ENCODE data around the gene LSG1. TPM values are rescaled to one million over a fixed set of nuclear protein-coding genes. Genes with fewer than 3 reads are reported as not detected.

Gene LSG1
- total RNA-seq (2014; rRNA removed; shearing (Covaris generic)): 44.5 and 57.1 TPM in 2 replicates
- polyA plus RNA-seq (2016; fragmentation: Nextera tagmentation; extraction: Ambion mirVana): 43.0 and 49.2 TPM in 2 replicates
- long read RNA-seq, transcript LSG1-201 (14 exons, 3,572 nt): major isoform, 17 of 79 reads
- long read RNA-seq, partial matches to known transcripts: 57 of 79 reads
- long read RNA-seq, other reads (novel, unspliced or antisense): 4 of 79 reads

DNA sequence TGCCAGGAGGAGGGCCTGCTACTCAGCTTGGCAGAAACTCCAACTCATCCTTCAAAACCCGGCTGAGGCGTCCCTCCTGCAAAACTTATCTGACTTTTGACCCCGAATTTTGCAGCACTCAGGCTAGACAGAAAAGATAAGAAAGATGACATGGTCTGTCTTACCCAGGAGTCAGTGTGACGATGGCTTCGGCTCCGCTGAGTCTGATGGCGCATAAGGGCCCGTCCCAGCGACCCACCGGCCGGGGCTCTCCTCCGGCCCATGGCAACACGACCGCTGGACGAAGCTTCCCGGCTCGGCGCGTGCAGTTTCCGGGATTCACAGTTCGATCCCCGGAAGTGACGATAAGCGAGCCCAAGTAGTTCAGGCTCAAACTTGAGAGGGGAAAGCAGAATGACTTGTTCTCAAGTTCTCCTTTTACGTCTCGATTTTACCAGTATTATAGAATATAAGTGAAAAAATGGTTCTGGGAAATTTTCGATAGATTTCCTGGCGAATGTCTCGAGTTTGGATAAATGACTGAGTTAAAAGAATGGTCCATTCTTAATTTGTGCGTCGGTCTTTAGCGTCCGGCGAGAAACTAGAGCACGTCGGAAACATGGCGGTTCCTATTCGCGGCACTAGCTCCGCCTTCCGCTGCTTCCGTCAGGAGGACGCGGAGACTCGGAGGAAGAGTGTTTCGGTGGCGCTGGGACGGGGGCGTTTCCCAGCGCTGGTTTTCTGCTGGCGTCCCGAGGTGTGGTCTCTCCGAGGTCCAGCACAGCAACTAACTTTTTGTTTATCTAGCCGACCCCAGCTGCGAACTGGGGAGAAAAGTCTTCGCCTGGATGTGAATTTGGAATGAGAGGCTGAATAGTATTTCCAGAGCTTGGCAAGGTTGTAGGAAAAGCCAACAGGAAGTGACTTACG lies at the start of gene LSG1:
TSS of gene LSG1 (minus strand) at position 292 of the 909 bp plus-strand sequence. CDS start at position 263, 29 bp downstream.
- peaks cover 9% of the 10 kb centered on the region for H3K4me1 Mint-ChIP-seq
- Histone ChIP-seq H3K27ac (ENCODE audit: low read depth) (peak within 1 kb of the TSS; percentile 81; the same call in 1 of the 2 replicates), H3K79me2 (replicated peaks; ENCODE audit: insufficient read depth) (peaks cover 41% of the 10 kb centered on the region), H3K4me2 (peak within 1 kb of the TSS; percentile 80), H3F3A (replicated peaks; ENCODE audit: low read depth) (no peaks in the 10 kb centered on the region), H3K27me3 (ENCODE audit: insufficient read depth) (no peaks in the 10 kb centered on the region), H4K20me1 (replicated peaks; ENCODE audit: insufficient read depth) (peaks cover 13% of the 10 kb centered on the region), H3K36me3 (ENCODE audit: insufficient read depth) (peaks cover 4% of the 10 kb centered on the region; the same call in 1 of the 2 replicates), H3K4me3 (peak within 1 kb of the TSS; percentile 76), H2AFZ (peak within 1 kb of the TSS; percentile 12; the same call in 1 of the 2 replicates), H3K9me2 (ENCODE audit: insufficient read depth) (no peaks in the 10 kb centered on the region), H3K4me1 (ENCODE audit: insufficient read depth) (peaks cover 3% of the 10 kb centered on the region)
- H3K9me3 Mint-ChIP-seq: no peaks in the 10 kb centered on the region
- peak; percentile 96 for ATAC-seq
- peaks cover 4% of the 10 kb centered on the region for H3K27me3 Mint-ChIP-seq (ENCODE audit: insufficient read depth, low read depth, poor library complexity)
- H3K4me3 Mint-ChIP-seq: peak within 1 kb of the TSS; percentile 99
- peak; percentile 98 for DNase-seq (ENCODE audit: low spot score)
- H3K27ac Mint-ChIP-seq: peak within 1 kb of the TSS; percentile 99
- peaks cover 18% of the 10 kb centered on the region; the same call in 2 of the 3 replicates for H3K36me3 Mint-ChIP-seq (ENCODE audit: low read depth)
- TF ChIP-seq, protein P1, sequence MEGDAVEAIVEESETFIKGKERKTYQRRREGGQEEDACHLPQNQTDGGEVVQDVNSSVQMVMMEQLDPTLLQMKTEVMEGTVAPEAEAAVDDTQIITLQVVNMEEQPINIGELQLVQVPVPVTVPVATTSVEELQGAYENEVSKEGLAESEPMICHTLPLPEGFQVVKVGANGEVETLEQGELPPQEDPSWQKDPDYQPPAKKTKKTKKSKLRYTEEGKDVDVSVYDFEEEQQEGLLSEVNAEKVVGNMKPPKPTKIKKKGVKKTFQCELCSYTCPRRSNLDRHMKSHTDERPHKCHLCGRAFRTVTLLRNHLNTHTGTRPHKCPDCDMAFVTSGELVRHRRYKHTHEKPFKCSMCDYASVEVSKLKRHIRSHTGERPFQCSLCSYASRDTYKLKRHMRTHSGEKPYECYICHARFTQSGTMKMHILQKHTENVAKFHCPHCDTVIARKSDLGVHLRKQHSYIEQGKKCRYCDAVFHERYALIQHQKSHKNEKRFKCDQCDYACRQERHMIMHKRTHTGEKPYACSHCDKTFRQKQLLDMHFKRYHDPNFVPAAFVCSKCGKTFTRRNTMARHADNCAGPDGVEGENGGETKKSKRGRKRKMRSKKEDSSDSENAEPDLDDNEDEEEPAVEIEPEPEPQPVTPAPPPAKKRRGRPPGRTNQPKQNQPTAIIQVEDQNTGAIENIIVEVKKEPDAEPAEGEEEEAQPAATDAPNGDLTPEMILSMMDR (conservative IDR thresholded peaks at IDR 0.05; ENCODE audit: low read depth in 2 of 2): no peak
- TF ChIP-seq EZH2 (IDR thresholded peaks at IDR 0.05; ENCODE audit: low read depth, unreplicated experiment) (no peak), JUNB (IDR thresholded peaks at IDR 0.05; ENCODE audit: unreplicated experiment) (no peak), ZNF331 (CRISPR knock-in tag; IDR thresholded peaks at IDR 0.05; ENCODE audit: low read depth) (peak; percentile 39; the same call in 1 of the 2 replicates), EZH2phosphoT487 (IDR thresholded peaks at IDR 0.05; ENCODE audit: unreplicated experiment) (no peak), POLR2AphosphoS5 (IDR thresholded peaks at IDR 0.05; ENCODE audit: low read depth) (peak; percentile 44), NANOG (IDR thresholded peaks at IDR 0.05; ENCODE audit: borderline replicate concordance) (0 out of 2 replicates have a peak, but pooled peaks have one; percentile 33), ZNF114 (CRISPR knock-in tag; IDR thresholded peaks at IDR 0.05) (0 out of 2 replicates have a peak, but pooled peaks have one; percentile 70), STAT1 (IDR thresholded peaks at IDR 0.05; ENCODE audit: unreplicated experiment) (no peak), CREB1 (CRISPR knock-in tag; IDR thresholded peaks at IDR 0.05; ENCODE audit: low read depth) (peak; percentile 93)
- TF ChIP-seq, protein P2, sequence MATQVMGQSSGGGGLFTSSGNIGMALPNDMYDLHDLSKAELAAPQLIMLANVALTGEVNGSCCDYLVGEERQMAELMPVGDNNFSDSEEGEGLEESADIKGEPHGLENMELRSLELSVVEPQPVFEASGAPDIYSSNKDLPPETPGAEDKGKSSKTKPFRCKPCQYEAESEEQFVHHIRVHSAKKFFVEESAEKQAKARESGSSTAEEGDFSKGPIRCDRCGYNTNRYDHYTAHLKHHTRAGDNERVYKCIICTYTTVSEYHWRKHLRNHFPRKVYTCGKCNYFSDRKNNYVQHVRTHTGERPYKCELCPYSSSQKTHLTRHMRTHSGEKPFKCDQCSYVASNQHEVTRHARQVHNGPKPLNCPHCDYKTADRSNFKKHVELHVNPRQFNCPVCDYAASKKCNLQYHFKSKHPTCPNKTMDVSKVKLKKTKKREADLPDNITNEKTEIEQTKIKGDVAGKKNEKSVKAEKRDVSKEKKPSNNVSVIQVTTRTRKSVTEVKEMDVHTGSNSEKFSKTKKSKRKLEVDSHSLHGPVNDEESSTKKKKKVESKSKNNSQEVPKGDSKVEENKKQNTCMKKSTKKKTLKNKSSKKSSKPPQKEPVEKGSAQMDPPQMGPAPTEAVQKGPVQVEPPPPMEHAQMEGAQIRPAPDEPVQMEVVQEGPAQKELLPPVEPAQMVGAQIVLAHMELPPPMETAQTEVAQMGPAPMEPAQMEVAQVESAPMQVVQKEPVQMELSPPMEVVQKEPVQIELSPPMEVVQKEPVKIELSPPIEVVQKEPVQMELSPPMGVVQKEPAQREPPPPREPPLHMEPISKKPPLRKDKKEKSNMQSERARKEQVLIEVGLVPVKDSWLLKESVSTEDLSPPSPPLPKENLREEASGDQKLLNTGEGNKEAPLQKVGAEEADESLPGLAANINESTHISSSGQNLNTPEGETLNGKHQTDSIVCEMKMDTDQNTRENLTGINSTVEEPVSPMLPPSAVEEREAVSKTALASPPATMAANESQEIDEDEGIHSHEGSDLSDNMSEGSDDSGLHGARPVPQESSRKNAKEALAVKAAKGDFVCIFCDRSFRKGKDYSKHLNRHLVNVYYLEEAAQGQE (IDR thresholded peaks at IDR 0.05; ENCODE audit: unreplicated experiment): no peak
- TF ChIP-seq, protein P3, sequence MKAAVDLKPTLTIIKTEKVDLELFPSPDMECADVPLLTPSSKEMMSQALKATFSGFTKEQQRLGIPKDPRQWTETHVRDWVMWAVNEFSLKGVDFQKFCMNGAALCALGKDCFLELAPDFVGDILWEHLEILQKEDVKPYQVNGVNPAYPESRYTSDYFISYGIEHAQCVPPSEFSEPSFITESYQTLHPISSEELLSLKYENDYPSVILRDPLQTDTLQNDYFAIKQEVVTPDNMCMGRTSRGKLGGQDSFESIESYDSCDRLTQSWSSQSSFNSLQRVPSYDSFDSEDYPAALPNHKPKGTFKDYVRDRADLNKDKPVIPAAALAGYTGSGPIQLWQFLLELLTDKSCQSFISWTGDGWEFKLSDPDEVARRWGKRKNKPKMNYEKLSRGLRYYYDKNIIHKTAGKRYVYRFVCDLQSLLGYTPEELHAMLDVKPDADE (IDR thresholded peaks at IDR 0.05): peak; percentile 63
